Measurements from ENCODE around the gene ATP9B.

ATP9B gene

DNA sequence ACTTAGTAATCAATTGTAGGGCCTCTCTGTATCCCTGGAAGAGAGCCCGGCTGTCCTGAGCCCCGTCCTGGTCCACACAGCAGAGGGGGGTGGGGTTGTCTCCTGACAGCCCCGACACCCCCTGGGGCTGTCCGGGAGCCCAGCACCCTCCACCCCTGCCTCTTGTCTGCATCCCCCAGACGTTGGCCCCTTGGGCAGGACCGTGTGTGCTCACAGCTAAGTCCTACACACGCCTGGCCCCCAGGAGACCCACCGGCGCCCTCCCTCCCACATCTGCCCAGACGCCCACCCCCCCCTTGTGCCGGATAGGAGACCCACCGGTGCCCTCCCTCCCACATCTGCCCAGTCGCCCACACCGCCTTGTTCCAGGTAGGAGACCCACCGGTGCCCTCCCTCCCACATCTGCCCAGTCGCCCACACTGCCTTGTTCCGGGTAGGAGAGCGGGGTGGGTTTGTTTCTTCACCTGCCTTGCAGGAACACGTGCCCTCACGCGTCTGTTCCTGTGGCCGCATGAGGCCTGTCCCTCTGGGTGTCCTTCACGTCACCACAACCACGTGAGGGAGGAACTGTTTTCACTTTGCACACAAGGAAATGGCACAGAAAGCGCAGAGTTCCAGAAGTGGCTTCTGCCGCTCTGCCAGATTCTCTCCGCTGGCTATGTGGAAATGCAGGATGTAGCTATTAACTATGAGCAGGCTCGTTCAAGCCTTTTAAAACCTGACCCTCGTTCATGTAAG lies 265.5 kb downstream of the ATP9B start:
- H3K9ac ChIP-seq (ENCODE audit: low read length): no peak overlapping the region
- no peaks in the 10 kb centered on the region for H4K20me1 ChIP-seq (ENCODE audit: insufficient read depth, low read length)
- no peaks in the 10 kb centered on the region for H3F3A ChIP-seq (ENCODE audit: insufficient read depth, low read length)
- no peak overlapping the region for H3K4me2 ChIP-seq (ENCODE audit: low read depth, low read length)
- H3K4me3 ChIP-seq (ENCODE audit: low read length): no peak overlapping the region
- DNase-seq: no peak
- H3K9me3 ChIP-seq (replicated peaks; ENCODE audit: insufficient read depth, low read length): no peaks in the 10 kb centered on the region
- H3K36me3 ChIP-seq (replicated peaks; ENCODE audit: insufficient read depth, low read length): peaks cover 3% of the 10 kb centered on the region; the same call in 1 of the 2 replicates
- H2AFZ ChIP-seq (ENCODE audit: low read length): no peak overlapping the region
- H3K9me2 ChIP-seq (replicated peaks; ENCODE audit: insufficient read depth, low read length): no peaks in the 10 kb centered on the region
- H3K27ac ChIP-seq (ENCODE audit: low read length): no peak overlapping the region
- no peak for TF ChIP-seq EZH2phosphoT487 (IDR thresholded peaks at IDR 0.05; ENCODE audit: low read length)
- TF ChIP-seq, protein P1, sequence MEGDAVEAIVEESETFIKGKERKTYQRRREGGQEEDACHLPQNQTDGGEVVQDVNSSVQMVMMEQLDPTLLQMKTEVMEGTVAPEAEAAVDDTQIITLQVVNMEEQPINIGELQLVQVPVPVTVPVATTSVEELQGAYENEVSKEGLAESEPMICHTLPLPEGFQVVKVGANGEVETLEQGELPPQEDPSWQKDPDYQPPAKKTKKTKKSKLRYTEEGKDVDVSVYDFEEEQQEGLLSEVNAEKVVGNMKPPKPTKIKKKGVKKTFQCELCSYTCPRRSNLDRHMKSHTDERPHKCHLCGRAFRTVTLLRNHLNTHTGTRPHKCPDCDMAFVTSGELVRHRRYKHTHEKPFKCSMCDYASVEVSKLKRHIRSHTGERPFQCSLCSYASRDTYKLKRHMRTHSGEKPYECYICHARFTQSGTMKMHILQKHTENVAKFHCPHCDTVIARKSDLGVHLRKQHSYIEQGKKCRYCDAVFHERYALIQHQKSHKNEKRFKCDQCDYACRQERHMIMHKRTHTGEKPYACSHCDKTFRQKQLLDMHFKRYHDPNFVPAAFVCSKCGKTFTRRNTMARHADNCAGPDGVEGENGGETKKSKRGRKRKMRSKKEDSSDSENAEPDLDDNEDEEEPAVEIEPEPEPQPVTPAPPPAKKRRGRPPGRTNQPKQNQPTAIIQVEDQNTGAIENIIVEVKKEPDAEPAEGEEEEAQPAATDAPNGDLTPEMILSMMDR (IDR thresholded peaks at IDR 0.05; ENCODE audit: low read length): no peak
- TF ChIP-seq EZH2 (optimal IDR thresholded peaks at IDR 0.05; ENCODE audit: low read depth, low read length): no peak
- no peaks in the 10 kb centered on the region for H3K4me1 ChIP-seq (ENCODE audit: low read length)
- no peaks in the 10 kb centered on the region for H3K79me2 ChIP-seq (ENCODE audit: low read length)
- H3K27me3 ChIP-seq (replicated peaks; ENCODE audit: insufficient read depth, low read length): no peaks in the 10 kb centered on the region

DNA sequence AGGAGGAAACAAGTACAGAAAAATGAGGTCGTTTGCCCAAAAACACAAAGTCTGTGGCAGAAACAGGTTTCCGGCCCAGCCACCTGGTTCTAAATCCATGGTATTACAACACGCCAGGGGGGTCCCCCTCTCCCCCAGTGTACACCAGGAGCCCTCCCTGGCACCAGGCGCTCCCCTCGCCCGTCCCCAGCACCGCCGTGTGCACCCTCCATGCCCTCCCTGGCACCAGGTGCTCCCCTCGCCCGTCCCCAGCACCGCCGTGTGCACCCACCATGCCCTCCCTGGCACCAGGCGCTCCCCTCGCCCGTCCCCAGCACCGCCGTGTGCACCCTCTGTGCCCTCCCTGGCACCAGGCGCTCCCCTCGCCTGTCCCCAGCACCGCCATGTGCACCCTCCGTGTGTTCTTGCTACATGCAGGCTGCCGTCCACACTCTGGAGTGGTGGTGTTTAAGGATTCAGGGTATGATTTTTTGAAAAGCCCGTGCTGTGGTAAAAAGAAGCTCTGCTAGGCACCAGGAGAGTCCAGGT lies 266.7 kb downstream of the ATP9B start:
- H3K4me3 ChIP-seq (ENCODE audit: low read length): no peak overlapping the region
- H3K36me3 ChIP-seq (replicated peaks; ENCODE audit: insufficient read depth, low read length): peaks cover 1% of the 10 kb centered on the region; the same call in 1 of the 2 replicates
- no peak overlapping the region for H3K9ac ChIP-seq (ENCODE audit: low read length)
- H3K4me2 ChIP-seq (ENCODE audit: low read depth, low read length): no peak overlapping the region
- H3K9me3 ChIP-seq (replicated peaks; ENCODE audit: insufficient read depth, low read length): no peaks in the 10 kb centered on the region
- H4K20me1 ChIP-seq (ENCODE audit: insufficient read depth, low read length): no peaks in the 10 kb centered on the region
- H2AFZ ChIP-seq (ENCODE audit: low read length): no peak overlapping the region
- no peak overlapping the region for H3K27ac ChIP-seq (ENCODE audit: low read length)
- H3F3A ChIP-seq (ENCODE audit: insufficient read depth, low read length): no peaks in the 10 kb centered on the region
- no peak for DNase-seq
- no peak for TF ChIP-seq EZH2 (optimal IDR thresholded peaks at IDR 0.05; ENCODE audit: low read depth, low read length)
- TF ChIP-seq, protein P1 (IDR thresholded peaks at IDR 0.05; ENCODE audit: low read length): no peak
- H3K27me3 ChIP-seq (replicated peaks; ENCODE audit: insufficient read depth, low read length): no peaks in the 10 kb centered on the region
- H3K4me1 ChIP-seq (ENCODE audit: low read length): no peaks in the 10 kb centered on the region
- no peaks in the 10 kb centered on the region for H3K79me2 ChIP-seq (ENCODE audit: low read length)
- no peaks in the 10 kb centered on the region for H3K9me2 ChIP-seq (replicated peaks; ENCODE audit: insufficient read depth, low read length)

DNA sequence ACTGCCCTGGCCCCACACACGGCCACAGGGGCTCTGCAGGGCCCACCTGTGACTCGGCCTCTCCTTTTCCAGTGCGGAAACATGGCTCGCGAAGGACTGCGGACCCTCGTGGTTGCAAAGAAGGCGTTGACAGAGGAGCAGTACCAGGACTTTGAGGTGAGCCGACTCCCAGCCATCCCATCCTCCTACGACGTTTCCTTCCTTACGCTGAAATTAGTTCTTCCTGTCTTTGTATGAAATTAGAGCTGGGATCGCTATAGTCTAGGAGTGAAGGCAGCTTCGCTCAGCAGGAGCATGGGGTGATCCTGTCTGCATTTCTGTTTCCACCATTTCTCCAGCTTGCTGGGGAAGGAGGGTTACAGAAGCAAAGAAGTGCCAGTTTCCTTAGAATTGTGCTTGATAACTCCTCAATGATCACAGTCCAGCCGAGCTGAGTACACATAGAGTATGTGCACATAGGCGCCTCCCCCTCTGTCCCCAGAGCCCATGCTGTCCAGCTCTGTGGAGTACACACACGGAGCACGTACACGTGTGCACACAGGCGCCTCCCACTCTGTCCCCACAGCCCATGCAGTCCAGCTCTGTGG lies 267.5 kb downstream of the ATP9B start:
- Histone ChIP-seq H3K36me3 (replicated peaks; ENCODE audit: insufficient read depth, low read length) (no peaks in the 10 kb centered on the region; the same call in 1 of the 2 replicates), H3K4me1 (ENCODE audit: low read length) (no peaks in the 10 kb centered on the region), H3F3A (ENCODE audit: insufficient read depth, low read length) (no peaks in the 10 kb centered on the region), H3K27me3 (replicated peaks; ENCODE audit: insufficient read depth, low read length) (no peaks in the 10 kb centered on the region), H3K9me2 (replicated peaks; ENCODE audit: insufficient read depth, low read length) (no peaks in the 10 kb centered on the region), H3K79me2 (ENCODE audit: low read length) (no peaks in the 10 kb centered on the region), H3K27ac (ENCODE audit: low read length) (no peak overlapping the region), H3K9me3 (replicated peaks; ENCODE audit: insufficient read depth, low read length) (no peaks in the 10 kb centered on the region), H2AFZ (ENCODE audit: low read length) (no peak overlapping the region), H4K20me1 (ENCODE audit: insufficient read depth, low read length) (no peaks in the 10 kb centered on the region), H3K4me2 (ENCODE audit: low read depth, low read length) (no peak overlapping the region), H3K9ac (ENCODE audit: low read length) (no peak overlapping the region), H3K4me3 (ENCODE audit: low read length) (no peak overlapping the region)
- DNase-seq: no peak
- TF ChIP-seq, protein P1 (IDR thresholded peaks at IDR 0.05; ENCODE audit: low read length): no peak
- no peak for TF ChIP-seq EZH2phosphoT487 (IDR thresholded peaks at IDR 0.05; ENCODE audit: low read length)
- TF ChIP-seq EZH2 (optimal IDR thresholded peaks at IDR 0.05; ENCODE audit: low read depth, low read length): no peak

Measured in MM.1S (cell line).